ENCODE results near the gene PRR18. TPM values are rescaled to one million over a fixed set of nuclear protein-coding genes. Genes with fewer than 3 reads are reported as not detected.

PRR18 gene
- total and polyA plus RNA-seq, 9 of the 15 experiments (the other 6 are each of a cell fraction or from before 2014, with no cell fraction given), result not detected

- TF ChIP-seq CHD7 (IDR thresholded peaks at IDR 0.05; ENCODE audit: low read depth, low read length) (no peak), THAP7 (CRISPR knock-in tag; IDR thresholded peaks at IDR 0.05) (no peak), ZC3H11A (IDR thresholded peaks at IDR 0.05; ENCODE audit: low read depth, low read length) (no peak), HMBOX1 (IDR thresholded peaks at IDR 0.05) (no peak), SRSF3 (IDR thresholded peaks at IDR 0.05; ENCODE audit: insufficient read depth, low read length) (no peak), FOXO4 (CRISPR knock-in tag; IDR thresholded peaks at IDR 0.05) (no peak), ZNF146 (CRISPR knock-in tag; IDR thresholded peaks at IDR 0.05; ENCODE audit: unreplicated experiment) (no peak), RBBP5 (IDR thresholded peaks at IDR 0.05; ENCODE audit: borderline replicate concordance, insufficient read depth, low read length, poor library complexity, severe bottlenecking) (no peak)
These were observed 23.0 kb downstream of the PRR18 start (continued) for GRCh38 chr6:166285233-166285632.

All from K562 (cell line).